Measurements from ENCODE around the gene DNAJB8. TPM values are rescaled to one million over a fixed set of nuclear protein-coding genes. Genes with fewer than 3 reads are reported as not detected.

The DNAJB8 gene
- total RNA-seq, 1 donor from 2014 or later = not detected

GRCh38 chr3:128415773-128416577, 50.7 kb downstream of the DNAJB8 start:
- peaks cover 5% of the 10 kb centered on the region for H3K36me3 Mint-ChIP-seq (ENCODE audit: low read depth, unreplicated experiment)
- peaks cover 5% of the 10 kb centered on the region for H3K4me1 Mint-ChIP-seq (ENCODE audit: low read depth, unreplicated experiment)
- Histone ChIP-seq H3K27me3 (ENCODE audit: insufficient read depth, low read length) (peaks cover 13% of the 10 kb centered on the region), H3K9me3 (ENCODE audit: insufficient read depth, low read depth, low read length) (peaks cover 7% of the 10 kb centered on the region), H3K27ac (ENCODE audit: low read depth, low read length) (no peak overlapping the region), H3K36me3 (ENCODE audit: insufficient read depth, low read length) (no peaks in the 10 kb centered on the region), H3K9ac (ENCODE audit: low read length) (no peak overlapping the region), H3K4me1 (ENCODE audit: insufficient read depth, low read length) (peaks cover 16% of the 10 kb centered on the region), H3K4me2 (ENCODE audit: low read length) (no peak overlapping the region), H2AFZ (ENCODE audit: low read depth, low read length) (no peak overlapping the region), H4K20me1 (ENCODE audit: insufficient read depth, low read length) (peaks cover 30% of the 10 kb centered on the region), H3K79me2 (ENCODE audit: insufficient read depth, low read length) (no peaks in the 10 kb centered on the region), H3K4me3 (ENCODE audit: insufficient read depth, low read depth, low read length) (no peak overlapping the region)
- FAIRE-seq (no peak), DNase-seq (ENCODE audit: low read depth) (no peak)
- no peak overlapping the region for H3K4me3 Mint-ChIP-seq (ENCODE audit: unreplicated experiment)
- H3K27me3 Mint-ChIP-seq (ENCODE audit: low read depth, unreplicated experiment) = peaks cover 52% of the 10 kb centered on the region
- H3K27ac Mint-ChIP-seq (ENCODE audit: unreplicated experiment) = no peak overlapping the region
- TF ChIP-seq, protein P1, sequence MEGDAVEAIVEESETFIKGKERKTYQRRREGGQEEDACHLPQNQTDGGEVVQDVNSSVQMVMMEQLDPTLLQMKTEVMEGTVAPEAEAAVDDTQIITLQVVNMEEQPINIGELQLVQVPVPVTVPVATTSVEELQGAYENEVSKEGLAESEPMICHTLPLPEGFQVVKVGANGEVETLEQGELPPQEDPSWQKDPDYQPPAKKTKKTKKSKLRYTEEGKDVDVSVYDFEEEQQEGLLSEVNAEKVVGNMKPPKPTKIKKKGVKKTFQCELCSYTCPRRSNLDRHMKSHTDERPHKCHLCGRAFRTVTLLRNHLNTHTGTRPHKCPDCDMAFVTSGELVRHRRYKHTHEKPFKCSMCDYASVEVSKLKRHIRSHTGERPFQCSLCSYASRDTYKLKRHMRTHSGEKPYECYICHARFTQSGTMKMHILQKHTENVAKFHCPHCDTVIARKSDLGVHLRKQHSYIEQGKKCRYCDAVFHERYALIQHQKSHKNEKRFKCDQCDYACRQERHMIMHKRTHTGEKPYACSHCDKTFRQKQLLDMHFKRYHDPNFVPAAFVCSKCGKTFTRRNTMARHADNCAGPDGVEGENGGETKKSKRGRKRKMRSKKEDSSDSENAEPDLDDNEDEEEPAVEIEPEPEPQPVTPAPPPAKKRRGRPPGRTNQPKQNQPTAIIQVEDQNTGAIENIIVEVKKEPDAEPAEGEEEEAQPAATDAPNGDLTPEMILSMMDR (IDR thresholded peaks at IDR 0.05; ENCODE audit: insufficient read depth, low read depth, low read length) = no peak
- no peak for TF ChIP-seq EZH2 (IDR thresholded peaks at IDR 0.05; ENCODE audit: insufficient read depth, low read length)
- H3K9me3 Mint-ChIP-seq (ENCODE audit: unreplicated experiment) = peaks cover 6% of the 10 kb centered on the region

DNA sequence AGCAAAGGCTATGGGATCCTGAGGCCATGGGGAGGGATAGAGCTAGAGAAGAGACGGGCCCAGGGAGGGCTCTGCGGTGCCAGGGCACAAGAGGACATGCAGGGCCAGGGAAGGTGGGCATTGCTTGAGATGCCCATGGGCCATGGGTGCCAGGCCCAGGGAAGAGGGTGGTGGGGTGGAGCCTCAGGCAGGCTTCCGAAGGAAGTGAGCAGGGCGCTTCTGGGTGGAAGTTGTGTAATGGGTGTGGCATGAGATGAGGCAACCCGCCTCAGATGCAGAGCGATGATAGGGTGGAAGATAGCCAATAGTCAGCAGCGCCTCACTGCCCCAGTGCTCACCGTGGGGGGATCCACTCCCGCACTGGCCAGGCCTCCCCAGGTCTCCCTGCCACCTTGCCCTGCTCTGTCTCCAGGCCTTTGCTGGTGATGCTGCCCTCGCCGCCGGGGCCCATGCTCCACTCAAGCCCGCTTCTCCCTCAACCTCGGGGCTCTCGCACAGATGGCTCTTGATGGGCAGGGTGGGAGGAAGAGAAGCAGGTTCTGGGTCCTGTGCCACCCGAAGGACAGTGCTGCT, 51.4 kb downstream of the DNAJB8 start:
- H3K27me3 Mint-ChIP-seq (ENCODE audit: low read depth, unreplicated experiment) = peaks cover 52% of the 10 kb centered on the region
- TF ChIP-seq, protein P1 (IDR thresholded peaks at IDR 0.05; ENCODE audit: insufficient read depth, low read depth, low read length) = no peak
- TF ChIP-seq EZH2 (IDR thresholded peaks at IDR 0.05; ENCODE audit: insufficient read depth, low read length) = no peak
- peaks cover 30% of the 10 kb centered on the region for H4K20me1 ChIP-seq (ENCODE audit: insufficient read depth, low read length)
- H3K4me3 Mint-ChIP-seq (ENCODE audit: unreplicated experiment) = no peak overlapping the region
- H3K79me2 ChIP-seq (ENCODE audit: insufficient read depth, low read length) = no peaks in the 10 kb centered on the region
- peaks cover 6% of the 10 kb centered on the region for H3K9me3 Mint-ChIP-seq (ENCODE audit: unreplicated experiment)
- no peak overlapping the region for H3K9ac ChIP-seq (ENCODE audit: low read length)
- no peak overlapping the region for H3K27ac Mint-ChIP-seq (ENCODE audit: unreplicated experiment)
- H3K4me1 ChIP-seq (ENCODE audit: insufficient read depth, low read length) = peaks cover 16% of the 10 kb centered on the region
- no peaks in the 10 kb centered on the region for H3K36me3 ChIP-seq (ENCODE audit: insufficient read depth, low read length)
- H3K27ac ChIP-seq (ENCODE audit: low read depth, low read length) = no peak overlapping the region
- no peak overlapping the region for H3K4me3 ChIP-seq (ENCODE audit: insufficient read depth, low read depth, low read length)
- FAIRE-seq (no peak), DNase-seq (ENCODE audit: low read depth) (no peak)
- H3K4me1 Mint-ChIP-seq (ENCODE audit: low read depth, unreplicated experiment) = peaks cover 5% of the 10 kb centered on the region
- H2AFZ ChIP-seq (ENCODE audit: low read depth, low read length) = no peak overlapping the region
- H3K4me2 ChIP-seq (ENCODE audit: low read length) = no peak overlapping the region
- H3K27me3 ChIP-seq (ENCODE audit: insufficient read depth, low read length) = peaks cover 13% of the 10 kb centered on the region
- peaks cover 7% of the 10 kb centered on the region for H3K9me3 ChIP-seq (ENCODE audit: insufficient read depth, low read depth, low read length)
- peaks cover 5% of the 10 kb centered on the region for H3K36me3 Mint-ChIP-seq (ENCODE audit: low read depth, unreplicated experiment)
